Caco-2 (cell line): Measurements from ENCODE around the gene BCAS3. TPM values are rescaled to one million over a fixed set of nuclear protein-coding genes. Genes with fewer than 3 reads are reported as not detected.
"Not testable (repeated sequence)": the region's sequence is repeated elsewhere in the genome, so short reads cannot be mapped to it uniquely, and the experiment has no call there.

Experiments used
- BruUV-seq: library from RNA; stranded (reverse); fragments of 400-500 nt; replicated peaks from 2 replicates; lab custom pipeline; 2021; lab: Mats Ljungman, UMichigan
- CTCF ChIA-PET: fragments of 300-600 bp; sonication (Branson Sonifier 250); formaldehyde crosslinking; loops from one replicate; lab custom pipeline; 2022; ENCODE audit warnings: antibody characterized with exemption; lab: Charles Lee
- POLR2A ChIA-PET: fragments of 300-600 bp; sonication (Branson Sonifier 250); formaldehyde crosslinking; loops from one replicate; lab custom pipeline; 2022; ENCODE audit warnings: antibody characterized with exemption; lab: Charles Lee
- DNase-seq, 2 experiments: peaks; one replicate each; pipeline versions ENCODE4 v3.0.0 to v3.0.0-alpha.2; 2020 to 2022
- H3K27me3 ChIP-seq: replicated peaks from 2 replicates; pipeline ENCODE4 v1.6.0; 2011; ENCODE audit warnings: low read length; ENCODE audit not compliant: control insufficient read depth, insufficient read depth
- H3K36me3 ChIP-seq: 2 replicates; pipeline ENCODE4 v1.5.1; 2011; ENCODE audit warnings: low read length; ENCODE audit not compliant: control insufficient read depth, insufficient read depth
- H3K4me1 ChIP-seq: fragments of 250-450 bp; sonication (Bioruptor Pico); 2 replicates; pipeline ENCODE4 v1.5.1; 2020; ENCODE audit warnings: mild to moderate bottlenecking
- H3K4me3 ChIP-seq: 2 replicates; pipeline ENCODE4 v1.5.1; 2011; ENCODE audit warnings: low read depth, mild to moderate bottlenecking, control low read depth, low read length
- H3K9me3 ChIP-seq: fragments of 250-450 bp; sonication (Bioruptor Pico); 2 replicates; pipeline ENCODE4 v1.5.1; 2020; ENCODE audit warnings: mild to moderate bottlenecking, moderate library complexity
- H3K27ac Mint-ChIP-seq: one replicate; pipeline ENCODE4 v1.8.0; 2022; ENCODE audit warnings: mixed read lengths; ENCODE audit not compliant: unreplicated experiment
- H3K27me3 Mint-ChIP-seq: one replicate; pipeline ENCODE4 v1.8.0; 2022; ENCODE audit warnings: mixed read lengths; ENCODE audit not compliant: insufficient read depth, unreplicated experiment
- H3K36me3 Mint-ChIP-seq: one replicate; pipeline ENCODE4 v1.8.0; 2022; ENCODE audit warnings: mild to moderate bottlenecking, mixed read lengths; ENCODE audit not compliant: insufficient read depth, unreplicated experiment
- H3K4me1 Mint-ChIP-seq: one replicate; pipeline ENCODE4 v1.8.0; 2022; ENCODE audit warnings: low read depth, mixed read lengths; ENCODE audit not compliant: unreplicated experiment
- H3K4me3 Mint-ChIP-seq: one replicate; pipeline ENCODE4 v1.8.0; 2022; ENCODE audit warnings: mild to moderate bottlenecking, moderate library complexity, mixed read lengths; ENCODE audit not compliant: unreplicated experiment
- H3K9me3 Mint-ChIP-seq: one replicate; pipeline ENCODE4 v1.8.0; 2022; ENCODE audit warnings: mixed read lengths; ENCODE audit not compliant: unreplicated experiment
- CTCF ChIP-seq, 2 experiments: fragments of 200-600 bp in 1 of 2; IDR thresholded peaks; 1 replicate in 1 of 2; 2 replicates in 1 of 2; pipeline versions ENCODE4 v1.5.1 to v1.8.0; 2011 to 2022; ENCODE audit warnings: antibody characterized with exemption in 1 of 2, control low read depth in 1 of 2, inconsistent platforms in 1 of 2, low read depth in 1 of 2, low read length in 1 of 2, mild to moderate bottlenecking in 1 of 2, moderate library complexity in 1 of 2; ENCODE audit not compliant: insufficient read depth in 1 of 2, severe bottlenecking in 1 of 2, unreplicated experiment in 1 of 2
- intact Hi-C: fragments of 100-400 bp; cut with micrococcal nuclease; formaldehyde crosslinking; loops from one replicate; pipeline ENCODE4 v1.10.0; 2022; ENCODE audit not compliant: unreplicated experiment
- total RNA-seq: library from RNA; stranded (reverse); gene quantifications from 2 replicates; pipeline ENCODE4 v1.2.3, GENCODE V29; 2022

The BCAS3 gene
- total RNA-seq, 1 experiment from 2014 or later: 44.1 TPM

DNA sequence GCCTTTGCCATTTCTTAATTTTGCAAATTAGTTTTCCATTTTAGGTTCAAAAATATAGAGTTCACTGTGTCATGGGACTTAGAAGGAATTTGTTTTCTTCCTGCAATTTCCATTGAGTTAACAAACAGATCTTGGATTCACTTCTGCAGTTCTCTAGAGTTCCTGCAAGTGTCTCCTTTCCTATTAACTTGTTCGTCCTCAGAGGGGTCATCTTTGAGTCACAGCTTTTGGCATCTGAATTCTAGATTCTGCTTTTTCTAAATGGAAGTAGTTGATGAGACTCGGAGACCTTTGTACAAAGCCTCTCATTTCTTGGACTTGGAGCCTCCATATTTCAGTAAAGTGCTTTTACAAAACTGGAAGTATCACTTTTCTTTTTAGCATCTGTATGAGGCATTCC, 323.3 kb downstream of the BCAS3 start:
- no peaks in the 10 kb centered on the region for H3K9me3 ChIP-seq
- no TSS peak for BruUV-seq
- no peak overlapping the region for H3K4me3 ChIP-seq
- Mint-ChIP-seq H3K27ac (no peak overlapping the region), H3K4me3 (no peak overlapping the region), H3K27me3 (no peaks in the 10 kb centered on the region), H3K4me1 (peaks cover 9% of the 10 kb centered on the region), H3K36me3 (no peaks in the 10 kb centered on the region), H3K9me3 (no peaks in the 10 kb centered on the region)
- DNase-seq: peak in 1 of 2 experiments; percentile 9
- ChIA-PET POLR2A (no interaction called here), CTCF (interaction anchor here (0.8 to 1.3 kb wide), 5 partner anchors 29 to 393 kb away, joined by 3 to 5 read pairs (median 4); no protein-coding TSS in a partner anchor)
- H3K27me3 ChIP-seq: no peaks in the 10 kb centered on the region
- no peaks in the 10 kb centered on the region for H3K4me1 ChIP-seq
- peak in 1 of 2 experiments; percentile 36 for TF ChIP-seq CTCF (IDR thresholded peaks at IDR 0.05; ENCODE audit: insufficient read depth in 1 of 2, low read depth in 1 of 2, low read length in 1 of 2, severe bottlenecking in 1 of 2, unreplicated experiment in 1 of 2)
- intact Hi-C loops: loop anchor here (10.0 kb wide), 1 partner anchor 234 kb away; no protein-coding TSS in a partner anchor
- H3K36me3 ChIP-seq: no peaks in the 10 kb centered on the region

GRCh38 chr17:61002316-61002736, 324.7 kb downstream of the BCAS3 start:
- intact Hi-C loops: loop anchor here (1.0 to 10.0 kb wide), 3 partner anchors 232 to 407 kb away; no protein-coding TSS in a partner anchor
- no peaks in the 10 kb centered on the region for H3K4me1 ChIP-seq
- TF ChIP-seq CTCF (IDR thresholded peaks at IDR 0.05; ENCODE audit: insufficient read depth in 1 of 2, low read depth in 1 of 2, low read length in 1 of 2, severe bottlenecking in 1 of 2, unreplicated experiment in 1 of 2): peak; percentile 45 to 53
- no peaks in the 10 kb centered on the region for H3K27me3 ChIP-seq
- peak in 1 of 2 experiments; percentile 22 for DNase-seq
- ChIA-PET CTCF (no interaction called here), POLR2A (no interaction called here)
- Mint-ChIP-seq H3K4me1 (peaks cover 9% of the 10 kb centered on the region), H3K27ac (no peak overlapping the region), H3K9me3 (no peaks in the 10 kb centered on the region), H3K27me3 (no peaks in the 10 kb centered on the region), H3K4me3 (no peak overlapping the region), H3K36me3 (no peaks in the 10 kb centered on the region)
- H3K4me3 ChIP-seq: no peak overlapping the region
- no TSS peak for BruUV-seq
- H3K36me3 ChIP-seq: no peaks in the 10 kb centered on the region
- no peaks in the 10 kb centered on the region; the same call in 1 of the 2 replicates for H3K9me3 ChIP-seq

GRCh38 chr17:61005358-61005757, 327.7 kb downstream of the BCAS3 start:
- H3K4me3 Mint-ChIP-seq: no peak overlapping the region
- peaks cover 9% of the 10 kb centered on the region for H3K4me1 Mint-ChIP-seq
- no peaks in the 10 kb centered on the region; the same call in 1 of the 2 replicates for H3K9me3 ChIP-seq
- no TSS peak for BruUV-seq
- POLR2A ChIA-PET: no interaction called here
- H3K27me3 ChIP-seq: no peaks in the 10 kb centered on the region
- intact Hi-C loops: loop anchor here (10.0 kb wide), 1 partner anchor 229 kb away; no protein-coding TSS in a partner anchor
- no peak for DNase-seq
- CTCF ChIA-PET: no interaction called here
- H3K4me1 ChIP-seq: no peaks in the 10 kb centered on the region
- H3K27me3 Mint-ChIP-seq: no peaks in the 10 kb centered on the region
- H3K36me3 Mint-ChIP-seq: no peaks in the 10 kb centered on the region
- no peak overlapping the region for H3K4me3 ChIP-seq
- H3K9me3 Mint-ChIP-seq: no peaks in the 10 kb centered on the region
- no peak for TF ChIP-seq CTCF (IDR thresholded peaks at IDR 0.05; ENCODE audit: insufficient read depth in 1 of 2, low read depth in 1 of 2, low read length in 1 of 2, severe bottlenecking in 1 of 2, unreplicated experiment in 1 of 2)
- no peaks in the 10 kb centered on the region for H3K36me3 ChIP-seq
- H3K27ac Mint-ChIP-seq: no peak overlapping the region

GRCh38 chr17:61005958-61006357, 328.3 kb downstream of the BCAS3 start:
- POLR2A ChIA-PET, H3K4me3 Mint-ChIP-seq, H3K4me1 ChIP-seq, H3K36me3 Mint-ChIP-seq, H3K36me3 ChIP-seq, H3K27me3 ChIP-seq, H3K4me3 ChIP-seq, CTCF ChIA-PET, H3K9me3 Mint-ChIP-seq, DNase-seq, H3K27me3 Mint-ChIP-seq, H3K9me3 ChIP-seq, BruUV-seq, H3K27ac Mint-ChIP-seq, H3K4me1 Mint-ChIP-seq: not testable (repeated sequence)
- intact Hi-C loops: loop anchor here (10.0 kb wide), 1 partner anchor 229 kb away; no protein-coding TSS in a partner anchor
